GM19395 (cell line): ENCODE data around the gene STIM1.

ENCODE experiments used
- ATAC-seq: cut with Tn5 transposase; IDR thresholded peaks from one replicate; pipeline ENCODE4 v1.9.1; 2021; ENCODE audit warnings: mild to moderate bottlenecking, moderate library complexity; ENCODE audit not compliant: unreplicated experiment

STIM1 gene

DNA sequence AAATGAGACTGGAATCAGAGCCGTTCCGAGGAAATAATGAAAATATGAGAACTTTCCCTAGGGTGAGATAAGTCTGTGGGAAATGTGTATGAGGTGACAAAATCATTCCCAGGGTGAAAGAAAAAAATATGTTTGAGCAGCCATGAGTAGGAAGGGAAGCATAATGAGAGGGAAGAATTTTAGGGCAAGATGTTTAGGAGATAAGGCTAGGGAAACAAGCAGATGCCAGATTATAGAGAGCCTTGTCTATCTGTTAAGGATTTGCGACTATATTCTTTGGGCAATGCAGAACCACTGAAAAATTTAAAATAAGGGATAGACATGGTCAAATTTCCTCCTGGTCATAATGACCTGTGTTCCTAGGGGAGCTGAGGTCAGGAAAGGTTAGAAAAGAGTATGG, 54.4 kb downstream of the STIM1 start:
- no peak for ATAC-seq

DNA sequence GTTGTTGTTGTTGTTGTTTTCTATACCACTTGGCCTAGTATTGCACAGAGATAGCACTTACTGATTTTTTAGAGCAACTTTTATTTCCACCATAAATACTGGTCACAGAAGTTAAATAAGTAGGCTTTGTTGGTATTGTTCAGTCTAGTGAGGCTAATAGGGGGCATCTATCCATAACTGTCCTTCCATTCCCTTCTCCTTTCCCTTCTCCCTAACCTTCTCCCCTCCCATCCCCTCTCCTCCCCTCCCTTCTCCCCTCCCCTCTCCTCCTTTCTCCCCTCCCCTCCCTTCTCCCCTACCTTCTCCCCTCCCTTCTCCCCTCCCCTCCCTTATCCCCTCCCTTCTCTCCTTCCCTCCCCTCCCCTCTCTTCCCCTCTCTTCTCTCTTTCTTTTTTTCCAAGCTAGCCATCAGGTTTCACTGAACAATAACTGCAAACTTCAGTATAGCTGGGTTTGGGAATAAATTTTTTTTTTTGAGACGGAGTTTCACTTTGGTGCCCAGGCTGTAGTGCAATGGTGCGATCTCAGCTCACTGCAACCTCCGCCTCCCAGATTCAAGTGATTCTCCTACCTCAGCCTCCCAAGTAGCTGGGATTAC, 56.5 kb downstream of the STIM1 start:
- no peak for ATAC-seq

DNA sequence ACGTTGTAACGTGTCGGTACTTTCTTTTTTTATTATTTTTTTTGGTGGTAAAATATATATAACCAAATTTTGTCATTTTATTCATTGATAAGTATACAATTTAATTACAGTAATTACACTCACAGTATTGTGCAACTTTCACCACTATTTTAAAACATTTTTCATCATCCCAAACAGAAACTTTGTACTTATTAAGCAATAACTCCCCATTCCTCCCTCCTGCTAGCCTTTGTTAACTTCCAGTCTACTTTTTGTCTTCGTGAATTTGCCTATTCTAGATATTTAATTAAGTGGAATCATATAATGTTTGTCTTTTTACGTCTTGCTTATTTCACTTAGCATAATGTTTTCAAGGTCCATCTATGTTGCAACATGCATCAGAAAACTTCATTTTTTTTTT, 58.5 kb downstream of the STIM1 start:
- ATAC-seq, result no peak

DNA sequence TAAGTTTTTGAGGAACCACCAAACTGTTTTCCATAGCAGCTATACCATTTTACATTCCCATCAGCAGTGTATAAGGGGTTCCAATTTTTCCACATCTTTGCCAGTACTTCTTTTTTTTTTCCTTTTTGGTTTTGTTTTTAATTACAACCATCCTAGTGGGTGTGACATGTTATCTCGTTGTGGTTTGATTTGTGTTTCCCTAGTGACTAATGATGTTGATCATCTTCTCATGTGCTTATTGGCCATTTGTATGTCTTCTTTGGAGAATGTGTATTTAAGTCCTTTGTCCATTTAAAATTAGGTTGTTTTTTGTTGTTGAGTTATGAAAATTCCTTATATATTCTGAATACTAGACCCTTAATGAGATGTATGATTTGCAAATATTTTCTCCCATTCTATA, 59.3 kb downstream of the STIM1 start:
- no peak for ATAC-seq

DNA sequence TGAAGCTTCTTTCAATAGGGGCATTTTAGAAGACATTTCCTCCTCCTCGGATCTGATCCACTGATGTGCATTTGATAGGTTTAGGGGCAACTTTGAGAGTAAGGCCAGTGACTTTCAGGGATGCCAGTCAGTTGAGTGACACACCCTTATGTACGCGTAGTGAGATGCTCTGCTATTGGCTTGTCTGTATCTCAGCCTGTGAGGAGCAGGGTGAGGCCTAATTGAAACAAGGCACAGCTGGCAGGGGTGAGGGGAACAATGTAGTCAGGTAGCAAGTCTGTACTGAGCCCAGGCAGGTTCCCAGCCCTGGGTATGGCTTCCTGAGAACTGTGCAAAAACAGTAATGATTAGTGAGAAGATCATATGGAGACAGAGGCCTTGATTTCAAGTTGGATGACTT, 61.5 kb downstream of the STIM1 start:
- ATAC-seq, result no peak

DNA sequence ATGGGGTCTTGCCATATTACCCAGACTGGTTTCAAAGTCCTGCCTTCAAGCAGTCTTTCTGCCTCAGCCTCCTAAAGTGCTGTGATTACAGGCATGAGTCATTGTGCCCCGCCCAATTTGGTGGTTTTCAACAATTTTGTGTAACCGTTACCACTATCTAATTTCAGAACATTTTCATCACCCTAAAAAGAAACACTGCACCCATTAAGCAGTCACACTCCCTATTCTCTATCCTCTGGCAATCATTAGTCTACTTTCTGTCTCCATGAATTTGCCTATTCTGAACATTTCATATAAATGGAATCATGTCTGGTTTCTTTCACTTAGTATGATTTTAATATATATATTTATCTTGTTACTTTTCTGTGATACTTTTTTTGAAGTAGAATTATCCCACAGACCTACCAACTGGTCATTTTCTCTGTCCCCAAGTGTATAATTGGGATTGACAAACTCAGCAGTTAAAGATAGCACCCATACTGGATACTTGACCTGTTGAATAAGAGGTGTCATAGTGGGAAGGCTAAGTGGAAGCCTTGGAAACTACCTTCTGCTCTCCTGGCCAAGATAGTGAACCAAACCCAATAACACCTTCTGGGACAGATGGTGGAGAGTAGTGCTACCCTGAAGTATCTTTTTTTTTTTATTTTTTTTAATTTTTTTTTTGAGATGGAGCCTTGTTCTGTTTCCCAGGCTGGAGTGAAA, 64.8 kb downstream of the STIM1 start:
- peak; percentile 74 for ATAC-seq

DNA sequence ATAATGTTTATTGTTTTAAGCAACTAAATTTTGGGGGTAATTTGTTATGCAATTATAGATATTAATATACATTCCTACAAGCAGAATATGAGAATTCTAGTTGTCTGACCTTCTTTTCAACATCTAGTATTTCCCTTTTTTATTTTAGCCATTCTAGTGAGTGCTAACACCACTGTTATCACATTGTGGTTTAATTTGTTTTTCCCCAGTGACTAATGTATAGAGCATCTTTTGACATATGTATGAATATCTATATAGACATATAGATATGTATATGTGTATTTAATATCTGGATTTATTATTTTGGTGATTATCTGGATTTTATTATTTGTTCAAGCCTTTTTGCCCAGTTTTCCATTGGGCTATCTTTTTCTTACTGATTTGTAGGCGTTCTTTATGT, 66.6 kb downstream of the STIM1 start:
- no peak for ATAC-seq

DNA sequence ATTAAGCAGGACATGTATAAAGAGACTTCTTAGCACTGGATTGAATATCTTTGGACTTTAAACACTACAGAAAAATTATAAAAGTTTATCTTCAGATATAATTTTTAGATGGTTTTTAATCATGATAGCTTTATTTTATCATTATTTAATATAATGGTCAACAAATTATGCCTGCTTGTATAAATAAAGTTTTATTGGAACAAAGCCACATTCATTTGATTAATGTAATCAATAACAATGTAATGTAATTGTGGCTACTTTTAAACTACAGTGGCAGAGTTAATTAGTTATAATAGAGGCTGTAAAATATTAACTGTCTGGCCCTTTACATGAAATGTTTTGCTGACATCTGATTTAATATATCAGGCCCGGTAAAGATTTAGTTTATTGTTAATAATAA, 70.0 kb downstream of the STIM1 start:
- ATAC-seq, result no peak

DNA sequence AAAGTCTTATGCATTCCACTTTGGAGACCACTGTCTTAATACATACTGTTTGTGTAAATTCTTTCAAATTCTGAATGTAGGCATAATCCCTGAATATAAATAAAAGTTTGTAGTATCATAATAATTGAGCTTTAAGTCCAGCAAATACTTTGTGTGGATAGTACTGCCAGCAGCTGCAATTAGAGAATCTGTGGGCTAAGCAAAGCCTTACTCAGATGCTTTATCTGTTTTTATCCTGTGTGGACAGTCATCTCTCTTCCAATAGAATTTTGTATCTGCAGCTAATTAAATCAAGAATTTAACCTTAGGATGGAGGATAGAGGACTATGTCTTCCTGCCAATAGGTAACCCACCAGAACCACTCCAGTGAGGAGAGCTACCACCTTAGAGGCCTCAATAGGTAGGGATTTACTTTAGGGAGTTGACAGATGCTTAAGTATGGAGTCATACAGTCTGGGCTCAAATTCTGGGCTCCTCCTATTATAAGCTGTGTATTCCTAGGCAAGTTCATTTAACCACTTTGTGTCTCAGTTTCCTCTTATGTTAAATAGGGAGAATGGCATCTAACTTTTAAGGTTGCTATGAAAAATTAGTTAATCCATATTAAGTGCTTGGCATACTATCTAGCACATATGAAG, 71.1 kb downstream of the STIM1 start:
- no peak for ATAC-seq

DNA sequence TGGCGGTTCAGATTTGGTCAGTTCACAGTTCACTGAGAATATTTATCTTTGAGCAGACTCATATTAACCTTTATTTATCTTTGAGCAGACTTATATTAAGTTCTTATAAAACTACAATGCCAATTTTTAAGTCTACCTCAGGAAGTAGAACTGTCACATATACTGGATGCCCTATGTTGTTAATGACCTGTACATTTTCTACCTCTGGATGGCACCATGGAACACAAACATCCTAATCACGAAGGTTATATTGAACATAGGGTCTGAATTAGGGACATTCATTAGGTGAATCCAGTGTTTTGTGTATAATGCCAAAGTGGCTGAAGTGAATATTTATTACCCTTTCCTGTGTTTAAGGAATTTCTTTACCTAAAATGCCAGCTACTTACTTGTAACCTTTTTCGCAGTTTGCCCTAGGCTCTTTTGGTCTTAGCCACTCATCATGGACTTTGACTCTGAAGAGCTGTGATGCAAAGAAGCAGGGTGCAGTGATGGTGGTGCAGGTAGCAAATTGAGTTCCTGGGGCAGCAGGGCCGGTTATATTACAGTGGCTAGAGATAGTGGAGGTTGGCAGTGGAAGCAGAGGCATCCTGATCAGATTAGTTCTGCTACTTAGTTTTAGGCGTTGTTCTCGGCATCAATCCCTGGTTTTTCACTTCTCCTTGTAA, 71.8 kb downstream of the STIM1 start:
- ATAC-seq, result no peak

DNA sequence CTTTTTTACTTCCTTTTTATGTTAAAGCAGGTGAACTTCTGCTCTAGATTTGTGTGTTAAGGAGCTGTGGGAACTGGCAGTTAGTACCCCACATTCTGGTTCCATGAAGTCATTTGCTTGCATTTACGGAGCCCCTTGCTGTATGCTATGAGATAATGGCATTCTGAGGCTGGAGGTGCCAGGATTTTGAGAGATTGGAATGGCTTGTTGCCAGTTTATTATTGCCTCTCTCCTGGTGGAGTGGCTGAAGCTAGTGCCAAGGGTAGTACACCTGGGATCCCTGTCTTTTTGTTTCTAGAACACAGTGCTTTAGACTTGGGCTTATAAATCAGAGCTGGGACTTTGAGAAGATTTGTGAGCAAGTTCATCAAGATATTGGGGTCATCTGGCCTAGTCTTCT, 73.8 kb downstream of the STIM1 start:
- ATAC-seq, result no peak

DNA sequence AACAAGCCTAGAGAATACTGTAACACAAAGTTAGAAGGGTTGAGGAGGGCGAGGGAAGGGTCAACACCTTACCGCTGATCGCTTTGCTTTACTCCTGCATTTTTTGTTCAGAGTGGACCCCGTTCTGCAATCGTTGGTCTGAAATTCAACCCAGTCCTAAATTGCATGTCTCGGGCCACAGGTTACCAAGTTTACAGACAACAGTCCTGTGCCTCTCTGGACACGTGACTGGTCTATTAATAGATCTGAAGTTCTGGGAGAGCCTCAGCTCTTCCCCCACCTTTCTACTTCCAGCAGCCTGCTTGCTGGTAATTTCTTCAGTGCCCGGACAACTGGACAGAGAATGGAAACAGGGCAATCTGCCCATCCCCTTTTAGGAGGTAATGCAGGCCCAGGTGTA, 74.2 kb downstream of the STIM1 start:
- ATAC-seq, result no peak

DNA sequence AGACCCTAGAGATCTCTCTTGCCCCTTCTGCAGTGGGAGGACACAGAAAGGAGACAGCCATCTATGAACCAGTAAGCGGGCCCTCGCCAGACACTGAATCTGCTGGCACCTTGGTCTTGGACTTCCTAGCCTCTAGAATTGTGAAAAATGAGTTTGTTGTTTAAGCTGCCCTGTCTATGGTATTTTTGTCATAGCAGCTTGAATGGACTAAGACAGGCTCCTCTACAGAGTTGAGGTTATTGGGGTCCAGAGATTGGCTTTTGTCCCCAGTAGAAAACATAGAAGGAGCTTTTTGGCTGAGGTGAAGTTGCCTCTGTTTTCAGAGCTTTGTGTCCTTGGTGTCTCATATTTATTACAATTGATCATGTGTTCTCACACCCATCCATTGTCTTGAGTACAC, 77.2 kb downstream of the STIM1 start:
- ATAC-seq, result no peak

DNA sequence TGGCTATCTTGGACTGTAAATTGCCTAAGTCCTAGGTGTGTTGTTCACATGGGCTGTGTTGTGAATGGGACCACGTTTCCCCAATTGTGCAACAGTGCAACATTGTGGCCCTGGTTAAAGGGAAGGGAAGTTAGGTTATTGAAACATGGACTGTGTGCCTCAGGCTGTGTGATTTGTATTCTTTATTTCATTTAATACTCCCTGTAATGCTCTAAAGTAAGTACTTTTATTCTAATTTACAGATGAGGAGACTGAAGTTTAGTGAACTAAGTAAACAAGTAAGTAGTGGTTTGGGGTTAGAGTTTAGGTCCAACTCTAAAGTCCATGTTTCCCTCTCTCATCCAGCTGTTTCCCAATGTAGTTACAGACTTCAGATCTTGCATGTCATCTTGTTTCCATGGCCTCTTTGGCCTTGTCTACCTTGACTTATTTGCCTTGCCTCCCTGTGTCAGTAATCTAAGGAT, 77.7 kb downstream of the STIM1 start:
- ATAC-seq, result no peak

DNA sequence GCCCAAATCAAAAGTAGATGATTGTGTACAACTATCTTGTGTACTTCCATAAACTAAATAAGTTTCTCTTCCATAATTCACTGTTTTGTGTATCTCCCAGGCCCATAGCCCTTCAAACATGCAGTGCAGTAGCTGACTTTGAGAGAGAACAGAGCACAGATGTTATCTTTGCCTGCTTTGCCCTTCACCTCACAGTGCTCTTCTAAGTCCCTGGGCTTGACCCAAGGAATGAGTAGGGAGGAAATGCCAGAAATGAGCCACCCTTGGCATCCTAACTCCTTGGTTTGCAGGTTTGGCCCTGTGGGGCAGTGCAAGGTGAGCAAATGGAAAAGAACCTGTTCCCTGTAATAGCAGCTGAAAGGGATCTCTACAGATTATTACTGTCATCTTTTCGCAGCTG, 79.2 kb downstream of the STIM1 start:
- no peak for ATAC-seq

DNA sequence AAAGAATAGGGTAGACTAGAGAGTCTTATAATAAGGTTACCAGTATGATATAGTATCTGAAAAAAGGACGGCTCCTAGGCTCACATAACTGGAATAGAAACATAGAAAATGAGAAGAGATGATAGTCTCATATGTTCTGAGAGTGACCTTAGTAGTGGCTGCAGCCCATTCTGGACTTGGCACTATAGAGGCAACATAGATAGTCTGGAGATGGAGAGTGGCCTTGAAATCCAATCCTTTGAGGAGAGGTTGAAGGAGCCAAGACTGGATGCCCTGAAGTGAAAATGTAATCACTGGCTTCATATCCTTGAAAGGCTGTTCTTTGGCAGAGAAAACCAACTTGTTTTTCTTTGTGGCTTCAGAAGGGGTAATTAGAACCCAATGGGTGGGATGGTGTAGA, 81.1 kb downstream of the STIM1 start:
- no peak for ATAC-seq

DNA sequence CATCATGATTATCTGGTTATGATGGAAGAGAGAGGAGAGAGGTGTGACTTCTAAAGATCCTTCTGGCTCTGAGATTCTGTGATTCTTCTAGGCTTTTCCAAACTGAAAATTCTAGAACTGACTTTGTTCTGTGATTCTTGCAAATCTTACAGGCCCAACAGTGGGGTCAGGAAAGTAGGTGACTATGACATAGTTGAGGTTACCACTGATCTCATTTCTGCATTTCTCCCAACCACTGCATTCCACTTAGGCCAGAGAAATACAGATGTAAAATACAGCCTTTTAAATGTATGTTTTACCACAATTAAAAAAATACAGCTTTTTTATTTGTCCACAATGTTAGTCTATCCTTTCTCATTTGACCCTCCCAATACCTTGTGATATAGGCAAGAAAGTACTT, 83.7 kb downstream of the STIM1 start:
- no peak for ATAC-seq

DNA sequence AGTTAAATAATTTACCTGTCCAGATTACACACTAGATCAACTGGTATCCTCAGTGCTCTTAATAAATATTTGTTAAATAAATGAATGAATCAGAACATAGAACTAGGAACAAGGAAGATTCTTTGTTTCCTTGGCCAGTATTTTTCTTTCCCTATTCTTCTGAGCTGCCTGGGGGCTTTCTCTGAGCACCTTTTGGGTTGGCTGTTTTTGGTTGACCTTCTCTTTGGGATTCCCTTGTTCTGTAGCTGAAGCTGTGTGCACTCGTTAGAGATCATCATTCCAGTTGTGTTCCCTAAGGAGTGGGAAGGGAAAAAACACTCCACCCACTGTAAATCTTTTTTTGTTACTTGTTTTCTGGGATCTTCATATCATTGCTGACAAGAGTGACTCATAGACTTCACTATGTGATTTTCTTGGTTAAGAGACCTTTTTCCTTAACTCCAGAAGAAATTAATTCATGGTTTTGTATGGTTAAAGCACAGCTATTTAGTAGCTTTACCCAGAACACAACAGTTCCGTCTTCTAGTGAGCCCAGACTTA, 84.3 kb downstream of the STIM1 start:
- no peak for ATAC-seq

DNA sequence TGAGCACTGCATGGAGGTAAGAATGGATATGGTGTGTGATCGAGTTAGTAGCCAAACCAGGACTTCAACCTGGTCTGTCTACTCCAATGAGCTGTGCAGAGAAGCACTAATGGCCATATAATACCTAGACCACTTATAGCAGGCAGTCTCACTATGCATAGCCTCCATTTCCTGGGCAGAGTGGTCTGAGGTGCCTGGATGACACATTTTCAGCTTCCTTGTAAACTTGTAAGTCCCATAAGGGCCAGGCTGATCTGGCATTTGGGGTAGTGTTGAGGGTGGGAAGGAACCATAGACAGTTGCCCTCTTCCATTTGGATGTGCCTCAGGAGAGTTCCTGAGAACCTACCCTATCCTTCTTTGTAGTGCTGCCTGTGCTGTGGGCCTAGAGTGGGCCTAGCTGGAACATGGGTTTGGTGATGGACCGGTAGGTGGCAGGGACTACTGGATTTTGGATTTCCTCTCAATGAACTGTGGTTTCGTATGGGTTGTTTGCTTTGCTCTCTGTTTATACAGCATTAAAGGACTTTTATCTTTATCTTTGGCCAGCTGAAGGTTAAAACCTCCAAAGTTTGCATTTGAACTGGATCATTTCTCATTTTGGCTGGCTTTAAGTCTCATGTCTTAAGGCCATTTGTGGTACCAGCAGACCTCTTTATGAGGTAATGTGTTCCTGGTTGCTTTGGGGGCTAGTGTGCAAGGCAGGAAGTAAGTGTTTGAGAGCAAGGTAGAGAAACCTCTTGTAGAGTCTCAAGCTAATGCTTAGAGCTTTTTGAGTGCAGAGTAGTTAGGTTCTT, 86.9 kb downstream of the STIM1 start:
- peak; percentile 57 for ATAC-seq

DNA sequence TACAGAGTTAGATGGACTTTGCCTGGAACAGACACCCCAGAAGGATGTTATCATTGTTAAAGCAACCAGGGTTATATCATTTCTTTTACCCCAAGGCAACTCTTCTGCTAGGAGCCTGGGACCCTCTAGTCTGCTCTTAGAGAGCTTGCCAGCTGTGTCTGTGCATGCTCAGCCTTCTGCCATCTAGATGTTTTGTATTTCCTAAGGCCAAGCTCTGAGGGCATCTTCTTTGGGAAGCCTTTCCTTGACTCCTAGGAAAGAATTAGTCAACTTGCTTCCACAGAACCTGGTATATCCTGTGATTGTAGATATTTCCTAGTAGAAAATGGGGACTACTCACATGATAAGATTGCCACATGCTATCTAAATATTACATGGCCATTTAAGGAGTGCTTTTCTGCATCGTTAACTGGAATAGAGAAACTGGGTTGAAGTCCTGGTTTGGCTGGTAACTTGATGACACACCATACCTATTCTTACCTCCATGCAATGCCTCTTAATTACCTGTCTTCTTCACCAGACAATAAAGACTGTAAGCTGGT, 87.6 kb downstream of the STIM1 start:
- ATAC-seq, result no peak

DNA sequence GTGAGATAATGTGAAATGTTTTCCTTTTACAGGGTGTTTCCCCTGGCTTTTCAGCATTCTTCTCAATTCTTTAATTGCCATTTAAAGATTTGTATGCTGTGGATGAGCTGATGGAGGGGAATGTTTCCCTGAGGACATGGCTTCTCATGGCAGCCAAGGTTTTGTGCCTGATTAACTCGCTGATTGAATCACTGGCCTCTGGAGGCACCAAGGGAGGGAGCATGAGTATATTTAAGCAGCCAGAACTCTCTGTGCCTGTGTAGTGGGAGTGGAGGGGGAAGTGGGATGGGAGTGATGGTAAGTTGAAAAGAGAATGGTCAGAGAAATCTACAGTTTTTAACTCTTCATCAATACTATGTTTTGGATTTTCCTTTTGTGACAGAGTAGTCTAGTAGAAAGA, 88.7 kb downstream of the STIM1 start:
- no peak for ATAC-seq
